Kasumi-1 (cell line): ENCODE results near the gene TMEM245.
"Not testable (repeated sequence)": the region's sequence is repeated elsewhere in the genome, so short reads cannot be mapped to it uniquely, and the experiment has no call there.

ENCODE experiments used
- DNase-seq, 2 experiments: peaks; one replicate each; lab custom pipeline; 2025; lab: John Stamatoyannopoulos, UW

Gene TMEM245

DNA sequence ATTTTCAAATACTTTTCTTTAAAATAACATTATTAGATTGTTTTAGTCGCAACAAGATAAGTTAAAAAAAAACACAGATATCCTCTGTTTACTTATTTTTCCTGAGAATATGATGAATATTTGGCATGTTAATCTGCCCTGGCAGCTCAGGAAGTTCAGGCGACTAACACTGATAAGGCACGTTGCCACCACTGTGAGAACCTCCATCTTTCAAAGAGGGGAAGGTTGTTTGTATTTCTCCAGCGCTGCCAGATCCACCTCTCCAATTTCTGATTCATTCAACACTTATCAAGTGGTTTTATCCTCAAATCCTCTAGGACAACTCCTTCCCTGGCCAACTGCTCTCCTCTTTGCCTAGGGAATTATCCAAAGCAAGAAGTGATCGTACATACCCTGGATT, 128.3 kb downstream of the TMEM245 start:
- DNase-seq, result no peak

DNA sequence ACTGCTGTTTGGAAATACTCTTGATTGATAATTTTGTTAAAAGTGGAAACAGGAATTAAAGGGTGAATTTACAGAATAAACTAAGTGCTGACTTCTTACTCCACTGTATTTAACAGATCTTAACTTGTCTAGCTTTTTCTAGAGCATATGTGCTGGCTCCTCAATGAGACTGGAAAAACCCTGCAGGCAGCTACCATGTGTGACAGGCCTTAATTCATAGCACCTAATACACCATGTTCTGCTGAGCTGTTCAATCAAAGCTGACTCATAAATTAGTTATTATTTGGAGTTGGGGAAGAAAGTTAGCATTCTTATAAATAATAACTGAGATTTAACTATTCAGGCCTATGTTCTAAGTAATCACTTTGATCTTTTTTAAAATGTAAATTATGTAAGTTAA, 135.9 kb downstream of the TMEM245 start:
- DNase-seq, result no peak

DNA sequence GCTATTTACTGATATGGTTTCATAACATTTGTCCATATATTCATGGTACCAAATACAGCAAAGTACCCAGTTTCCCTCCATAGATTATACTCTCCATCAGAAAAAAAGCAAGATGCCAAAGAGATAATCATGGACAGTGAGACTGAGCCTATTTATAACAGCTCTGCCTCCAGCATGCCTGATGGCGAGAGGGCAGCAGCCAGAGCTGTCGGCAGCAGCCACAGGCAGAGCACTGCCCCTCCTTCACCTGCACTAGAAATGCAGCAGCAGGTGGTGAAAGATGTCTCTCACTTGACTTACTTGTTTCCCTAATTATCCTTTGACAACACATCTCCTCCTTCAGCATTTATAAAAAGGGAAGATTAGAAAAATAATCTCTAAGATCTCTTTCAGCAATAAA, 138.9 kb downstream of the TMEM245 start:
- no peak for DNase-seq

DNA sequence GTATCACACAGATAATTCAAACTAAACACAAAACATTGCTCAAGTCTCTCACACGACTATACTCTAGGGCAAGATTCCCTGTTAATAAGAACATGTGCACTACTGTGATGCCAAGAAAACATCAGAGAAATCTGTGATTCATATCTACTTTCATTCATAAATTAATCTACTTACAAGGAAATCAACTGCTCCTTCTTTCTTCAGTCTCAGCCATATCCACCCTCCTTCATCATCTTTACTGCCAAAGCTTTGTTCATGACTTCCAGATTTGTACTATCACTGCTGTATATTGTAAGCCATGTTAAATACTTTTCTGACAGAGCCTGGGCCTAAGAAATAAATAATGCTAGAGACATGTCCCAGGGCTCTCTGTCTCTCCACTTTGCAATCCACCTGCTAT, 141.5 kb downstream of the TMEM245 start:
- DNase-seq, result no peak

DNA sequence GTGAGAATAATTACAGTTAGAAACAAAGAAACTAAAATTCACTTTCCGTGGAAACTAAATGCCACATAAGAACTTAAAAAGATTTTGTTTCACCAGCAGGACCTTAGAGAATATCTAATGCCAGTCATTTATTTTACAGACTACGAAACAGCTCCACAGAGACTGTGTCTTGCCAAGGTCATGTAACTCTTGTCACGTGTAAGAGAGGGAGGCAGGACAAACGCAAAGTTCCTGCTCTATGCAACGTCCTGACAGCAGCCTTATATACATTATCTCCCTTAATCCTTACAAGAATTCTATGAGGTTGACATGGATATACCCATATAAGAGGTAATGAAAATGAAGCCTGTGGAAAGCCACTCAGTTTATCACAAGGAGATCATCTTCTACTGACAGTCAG, 145.9 kb downstream of the TMEM245 start:
- no peak for DNase-seq

DNA sequence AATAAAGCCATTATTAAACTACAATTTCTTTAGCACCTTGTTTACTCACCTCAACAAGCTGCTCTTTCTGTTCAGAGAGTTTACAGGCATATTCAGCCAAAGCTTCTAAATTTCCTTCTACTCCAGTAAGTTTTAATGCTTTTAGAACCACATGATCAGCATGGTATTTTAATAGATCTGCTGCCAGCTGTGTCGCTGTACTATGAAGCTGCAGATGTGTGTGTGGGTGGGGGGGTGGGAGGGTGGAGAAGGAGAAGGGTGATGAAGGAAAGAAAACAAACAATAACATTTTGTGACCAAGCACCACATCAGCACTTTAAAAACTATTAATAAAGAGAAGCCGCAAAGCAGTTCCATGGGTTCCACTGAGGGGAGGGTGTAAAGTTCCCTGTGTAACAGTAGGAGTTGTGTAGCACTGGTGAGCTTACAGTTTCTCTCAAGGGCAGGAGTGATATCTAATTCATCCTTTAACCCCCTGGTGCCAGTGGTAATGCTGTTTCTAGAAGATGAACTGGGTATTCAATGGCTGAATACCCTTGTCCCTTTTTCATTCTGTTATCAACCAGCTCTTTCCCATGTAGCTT, 147.0 kb downstream of the TMEM245 start:
- DNase-seq, result no peak

- DNase-seq, result no peak
These were observed 147.6 kb downstream of the TMEM245 start for GRCh38 chr9:108972186-108972585.

- DNase-seq, result not testable (repeated sequence)
These were observed 148.4 kb downstream of the TMEM245 start for GRCh38 chr9:108971392-108971791.

DNA sequence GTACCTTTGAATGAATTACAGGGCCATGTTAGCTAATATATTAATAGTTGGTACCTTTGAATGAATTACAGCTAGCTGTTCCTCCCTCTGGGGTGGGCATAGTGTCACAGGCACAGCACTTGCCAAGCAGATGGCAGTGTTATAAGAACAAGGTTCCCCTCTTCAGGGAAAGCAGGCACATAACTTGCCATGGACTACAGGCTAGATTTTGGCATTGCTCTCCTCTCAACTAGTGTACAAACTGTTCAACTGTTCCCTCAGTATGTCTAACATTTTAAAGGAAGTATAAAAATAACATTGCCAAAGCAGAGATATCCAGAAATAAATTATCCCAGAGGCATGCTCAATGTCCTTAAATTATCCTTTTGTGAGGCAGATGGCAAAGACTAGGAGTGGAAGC, 151.8 kb downstream of the TMEM245 start:
- DNase-seq, result no peak
